Peyer's patch (tissue), 4 donors: ENCODE data around the gene FMR1.

Source experiments
- POLR2A ChIP-seq, 2 donors: fragments of 450-650 bp; IDR thresholded peaks; one replicate each; pipeline ENCODE4 v1.5.1; 2017; ENCODE audit warnings: antibody characterized with exemption in 2 of 2, mild to moderate bottlenecking in 2 of 2, moderate library complexity in 2 of 2
- TF ChIP-seq, protein P1 (sequence below), 6 experiments: fragments of 450-650 bp in 4 of 6; fragments of 200-600 bp in 2 of 6; sonication (generic) in 1 of 6; IDR thresholded peaks; one replicate each; pipeline ENCODE4 v1.5.1; 2017 to 2019; ENCODE audit warnings: antibody characterized with exemption in 6 of 6, mild to moderate bottlenecking in 3 of 6, moderate library complexity in 1 of 6

DNA sequence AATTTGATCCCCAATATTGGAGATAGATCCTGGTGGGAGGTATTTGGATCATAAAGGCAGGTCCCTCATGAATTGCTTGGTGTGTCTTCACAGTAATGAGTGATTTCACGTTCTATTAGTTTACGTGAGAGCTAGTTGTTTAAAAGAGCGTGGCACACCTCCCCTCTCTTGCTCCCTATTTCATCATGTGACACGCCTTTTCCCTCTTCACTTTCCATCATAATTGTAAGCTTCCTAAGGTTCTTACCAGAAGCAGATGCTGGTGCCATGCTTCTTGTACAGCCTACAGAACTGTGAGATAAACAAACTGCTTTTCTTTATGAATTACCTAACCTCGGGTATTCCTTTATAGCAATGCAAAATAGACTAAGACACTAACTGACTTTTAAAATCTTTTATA, 34.0 kb upstream of the FMR1 start:
- TF ChIP-seq, protein P1, sequence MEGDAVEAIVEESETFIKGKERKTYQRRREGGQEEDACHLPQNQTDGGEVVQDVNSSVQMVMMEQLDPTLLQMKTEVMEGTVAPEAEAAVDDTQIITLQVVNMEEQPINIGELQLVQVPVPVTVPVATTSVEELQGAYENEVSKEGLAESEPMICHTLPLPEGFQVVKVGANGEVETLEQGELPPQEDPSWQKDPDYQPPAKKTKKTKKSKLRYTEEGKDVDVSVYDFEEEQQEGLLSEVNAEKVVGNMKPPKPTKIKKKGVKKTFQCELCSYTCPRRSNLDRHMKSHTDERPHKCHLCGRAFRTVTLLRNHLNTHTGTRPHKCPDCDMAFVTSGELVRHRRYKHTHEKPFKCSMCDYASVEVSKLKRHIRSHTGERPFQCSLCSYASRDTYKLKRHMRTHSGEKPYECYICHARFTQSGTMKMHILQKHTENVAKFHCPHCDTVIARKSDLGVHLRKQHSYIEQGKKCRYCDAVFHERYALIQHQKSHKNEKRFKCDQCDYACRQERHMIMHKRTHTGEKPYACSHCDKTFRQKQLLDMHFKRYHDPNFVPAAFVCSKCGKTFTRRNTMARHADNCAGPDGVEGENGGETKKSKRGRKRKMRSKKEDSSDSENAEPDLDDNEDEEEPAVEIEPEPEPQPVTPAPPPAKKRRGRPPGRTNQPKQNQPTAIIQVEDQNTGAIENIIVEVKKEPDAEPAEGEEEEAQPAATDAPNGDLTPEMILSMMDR (IDR thresholded peaks at IDR 0.05) = no peak
- TF ChIP-seq POLR2A (IDR thresholded peaks at IDR 0.05) = no peak
